ENCODE results near the gene FRMD6.

DNA sequence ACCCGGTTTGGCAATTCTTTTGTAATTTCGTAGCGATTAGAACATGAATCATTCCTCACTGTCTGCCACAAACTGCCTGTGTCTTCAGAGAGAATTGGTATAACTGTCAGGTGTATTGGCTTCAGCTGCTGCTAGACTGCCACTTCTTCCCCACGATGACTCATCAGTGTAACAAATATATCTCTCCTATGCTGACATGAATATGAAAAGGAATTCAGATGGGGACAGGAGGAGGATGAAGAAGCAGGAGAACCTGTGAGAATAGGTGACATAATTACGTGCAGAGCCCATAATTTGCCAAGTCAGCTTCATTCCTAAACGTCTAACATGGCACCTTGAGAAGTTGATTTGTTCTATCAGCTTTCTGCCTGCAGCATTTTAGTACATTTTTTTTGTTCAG, 64.9 kb downstream of the FRMD6 start:
- TF ChIP-seq, protein P1, sequence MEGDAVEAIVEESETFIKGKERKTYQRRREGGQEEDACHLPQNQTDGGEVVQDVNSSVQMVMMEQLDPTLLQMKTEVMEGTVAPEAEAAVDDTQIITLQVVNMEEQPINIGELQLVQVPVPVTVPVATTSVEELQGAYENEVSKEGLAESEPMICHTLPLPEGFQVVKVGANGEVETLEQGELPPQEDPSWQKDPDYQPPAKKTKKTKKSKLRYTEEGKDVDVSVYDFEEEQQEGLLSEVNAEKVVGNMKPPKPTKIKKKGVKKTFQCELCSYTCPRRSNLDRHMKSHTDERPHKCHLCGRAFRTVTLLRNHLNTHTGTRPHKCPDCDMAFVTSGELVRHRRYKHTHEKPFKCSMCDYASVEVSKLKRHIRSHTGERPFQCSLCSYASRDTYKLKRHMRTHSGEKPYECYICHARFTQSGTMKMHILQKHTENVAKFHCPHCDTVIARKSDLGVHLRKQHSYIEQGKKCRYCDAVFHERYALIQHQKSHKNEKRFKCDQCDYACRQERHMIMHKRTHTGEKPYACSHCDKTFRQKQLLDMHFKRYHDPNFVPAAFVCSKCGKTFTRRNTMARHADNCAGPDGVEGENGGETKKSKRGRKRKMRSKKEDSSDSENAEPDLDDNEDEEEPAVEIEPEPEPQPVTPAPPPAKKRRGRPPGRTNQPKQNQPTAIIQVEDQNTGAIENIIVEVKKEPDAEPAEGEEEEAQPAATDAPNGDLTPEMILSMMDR (IDR thresholded peaks at IDR 0.05) = no peak
- no peak for TF ChIP-seq POLR2A (IDR thresholded peaks at IDR 0.05)

All from uterus (tissue), 2 donors.